ENCODE data around the gene RBFOX1.
A peak's percentile ranks its signal among the peaks of the same experiment; 100 is the strongest.

Gene RBFOX1

DNA sequence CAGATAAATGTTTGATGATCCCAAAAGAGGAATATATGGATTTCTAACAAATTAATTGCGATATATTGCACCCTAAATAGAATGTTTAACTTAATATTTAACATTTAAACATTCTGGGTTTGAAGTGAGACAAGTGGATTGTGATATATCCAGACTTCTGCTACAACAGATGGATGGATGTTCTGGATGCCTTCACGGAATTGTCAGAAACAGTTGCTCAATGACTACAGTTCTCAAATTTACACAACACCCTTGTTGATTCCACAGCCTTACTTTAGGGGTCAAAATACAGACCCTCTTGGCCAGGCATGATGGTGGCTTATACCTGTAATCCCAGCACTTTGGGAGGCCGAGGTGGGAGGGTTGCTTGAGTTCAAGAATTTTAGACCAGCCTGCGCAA lies 250.8 kb downstream of the RBFOX1 start:
- Mint-ChIP-seq H3K4me3 (no peak overlapping the region), H3K27ac (no peak overlapping the region), H3K4me1 (peaks cover 22% of the 10 kb centered on the region), H3K9me3 (no peaks in the 10 kb centered on the region), H3K27me3 (ENCODE audit: low read depth, poor library complexity) (peaks cover 4% of the 10 kb centered on the region), H3K36me3 (ENCODE audit: low read depth) (no peaks in the 10 kb centered on the region)
- no peak for TF ChIP-seq CTCF (IDR thresholded peaks at IDR 0.05)
- DNase-seq: no peak

DNA sequence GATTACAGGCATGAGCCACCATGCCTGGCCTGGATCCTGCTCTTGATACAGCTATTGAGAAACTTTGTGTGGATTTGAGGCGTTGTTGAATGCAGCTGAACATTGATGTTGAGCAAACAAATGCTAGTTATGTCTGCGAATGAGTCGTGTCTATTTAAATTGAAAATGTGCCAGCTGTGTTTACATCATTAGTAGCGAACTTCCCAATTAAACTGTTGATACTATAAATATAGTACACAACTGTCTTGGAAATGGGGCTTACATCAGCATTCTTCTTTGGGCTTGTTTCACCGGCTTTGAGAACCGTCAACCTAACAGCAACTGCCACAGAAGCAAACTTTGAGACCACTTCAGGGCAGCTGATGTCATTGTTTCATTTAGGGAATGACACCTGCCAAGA lies 251.9 kb downstream of the RBFOX1 start:
- TF ChIP-seq CTCF (IDR thresholded peaks at IDR 0.05): no peak
- no peak for DNase-seq
- no peaks in the 10 kb centered on the region for H3K9me3 Mint-ChIP-seq
- peaks cover 22% of the 10 kb centered on the region for H3K4me1 Mint-ChIP-seq
- no peak overlapping the region for H3K27ac Mint-ChIP-seq
- H3K27me3 Mint-ChIP-seq (ENCODE audit: low read depth, poor library complexity): peaks cover 7% of the 10 kb centered on the region
- H3K36me3 Mint-ChIP-seq (ENCODE audit: low read depth): no peaks in the 10 kb centered on the region
- H3K4me3 Mint-ChIP-seq: no peak overlapping the region

GRCh38 chr16:7585705-7586104 lies 253.1 kb downstream of the RBFOX1 start:
- H3K27me3 Mint-ChIP-seq (ENCODE audit: low read depth, poor library complexity): peaks cover 10% of the 10 kb centered on the region
- TF ChIP-seq CTCF (IDR thresholded peaks at IDR 0.05): no peak
- H3K36me3 Mint-ChIP-seq (ENCODE audit: low read depth): no peaks in the 10 kb centered on the region
- DNase-seq: no peak
- H3K9me3 Mint-ChIP-seq: no peaks in the 10 kb centered on the region
- peaks cover 22% of the 10 kb centered on the region for H3K4me1 Mint-ChIP-seq
- no peak overlapping the region for H3K4me3 Mint-ChIP-seq
- no peak overlapping the region for H3K27ac Mint-ChIP-seq

DNA sequence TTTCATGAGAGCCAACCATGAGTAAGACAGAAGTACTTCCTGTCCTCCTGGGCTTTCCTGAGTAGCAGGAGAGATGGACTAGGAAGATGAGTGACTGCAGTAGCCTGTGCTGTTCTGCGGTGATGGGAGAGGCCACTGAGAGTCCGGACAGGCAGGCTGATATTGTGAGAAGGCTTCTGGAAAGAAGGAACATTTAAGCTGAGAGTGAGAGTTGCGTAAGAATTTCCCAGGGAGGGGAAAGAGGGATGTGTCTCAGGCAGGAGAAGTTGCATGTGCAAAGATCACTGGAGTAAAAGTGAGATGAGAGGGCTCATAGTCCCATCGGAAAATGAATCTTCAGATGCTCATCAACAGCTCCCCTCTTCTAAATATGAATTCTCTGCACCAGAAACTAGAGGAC lies 258.3 kb downstream of the RBFOX1 start:
- Mint-ChIP-seq H3K27me3 (ENCODE audit: low read depth, poor library complexity) (peaks cover 9% of the 10 kb centered on the region), H3K27ac (peak overlapping the region; percentile 33), H3K9me3 (no peaks in the 10 kb centered on the region), H3K4me1 (peaks cover 4% of the 10 kb centered on the region), H3K36me3 (ENCODE audit: low read depth) (no peaks in the 10 kb centered on the region), H3K4me3 (no peak overlapping the region)
- no peak for DNase-seq
- no peak for TF ChIP-seq CTCF (IDR thresholded peaks at IDR 0.05)

- no peaks in the 10 kb centered on the region for H3K27me3 Mint-ChIP-seq (ENCODE audit: low read depth, poor library complexity)
These were observed 263.7 kb downstream of the RBFOX1 start for GRCh38 chr16:7596308-7596707.

More at GRCh38 chr16:7596308-7596707, 263.7 kb downstream of the RBFOX1 start:
- Mint-ChIP-seq H3K36me3 (ENCODE audit: low read depth) (no peaks in the 10 kb centered on the region), H3K27ac (no peak overlapping the region), H3K9me3 (no peaks in the 10 kb centered on the region), H3K4me3 (no peak overlapping the region), H3K4me1 (peaks cover 26% of the 10 kb centered on the region)
- no peak for DNase-seq
- no peak for TF ChIP-seq CTCF (IDR thresholded peaks at IDR 0.05)

Measured in nephron progenitor cell (in vitro differentiated cells).